ENCODE results near the gene SPAG9. TPM values are rescaled to one million over a fixed set of nuclear protein-coding genes. Genes with fewer than 3 reads are reported as not detected.

The SPAG9 gene
- total and polyA plus RNA-seq, 10 donors, result 10.7 to 94.6 (median 78.3) TPM

DNA sequence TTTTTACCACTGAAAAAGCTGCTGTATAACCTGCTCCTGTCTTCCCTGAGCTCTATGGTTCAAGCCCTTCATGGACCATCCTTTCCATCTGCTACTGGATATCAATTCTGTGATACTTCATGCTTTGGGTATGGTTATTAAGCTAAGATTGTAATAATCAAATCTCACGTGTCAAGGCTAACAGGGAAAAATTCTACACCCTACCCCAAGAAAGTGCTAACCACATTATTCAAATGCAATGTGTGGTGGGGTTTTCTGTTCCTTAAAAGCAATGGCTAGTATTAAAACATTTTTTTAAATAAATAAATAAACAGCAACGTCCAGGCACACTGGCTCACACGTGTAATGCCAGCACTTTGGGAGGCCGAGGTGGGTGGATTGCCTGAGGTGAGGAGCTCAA, 65.9 kb downstream of the SPAG9 start:
- Histone ChIP-seq H3K36me3 (peaks cover 0 to 9% (median 0%) of the 10 kb centered on the region in 6 donors), H3K4me3 (no peak overlapping the region), H3K9me3 (no peaks in the 10 kb centered on the region), H3K4me1 (peaks cover 3 to 77% (median 45%) of the 10 kb centered on the region in 6 donors), H3K27ac (no peak overlapping the region), H3K27me3 (replicated peaks in 1 of 7) (no peaks in the 10 kb centered on the region)
- DNase-seq, result no peak
- intact Hi-C loops (cut with DNase I; ENCODE audit: low total_unique reads), result loop anchor here (5.0 kb wide), 1 partner anchor 52 kb away; no protein-coding TSS in a partner anchor
- TF ChIP-seq, protein P1, sequence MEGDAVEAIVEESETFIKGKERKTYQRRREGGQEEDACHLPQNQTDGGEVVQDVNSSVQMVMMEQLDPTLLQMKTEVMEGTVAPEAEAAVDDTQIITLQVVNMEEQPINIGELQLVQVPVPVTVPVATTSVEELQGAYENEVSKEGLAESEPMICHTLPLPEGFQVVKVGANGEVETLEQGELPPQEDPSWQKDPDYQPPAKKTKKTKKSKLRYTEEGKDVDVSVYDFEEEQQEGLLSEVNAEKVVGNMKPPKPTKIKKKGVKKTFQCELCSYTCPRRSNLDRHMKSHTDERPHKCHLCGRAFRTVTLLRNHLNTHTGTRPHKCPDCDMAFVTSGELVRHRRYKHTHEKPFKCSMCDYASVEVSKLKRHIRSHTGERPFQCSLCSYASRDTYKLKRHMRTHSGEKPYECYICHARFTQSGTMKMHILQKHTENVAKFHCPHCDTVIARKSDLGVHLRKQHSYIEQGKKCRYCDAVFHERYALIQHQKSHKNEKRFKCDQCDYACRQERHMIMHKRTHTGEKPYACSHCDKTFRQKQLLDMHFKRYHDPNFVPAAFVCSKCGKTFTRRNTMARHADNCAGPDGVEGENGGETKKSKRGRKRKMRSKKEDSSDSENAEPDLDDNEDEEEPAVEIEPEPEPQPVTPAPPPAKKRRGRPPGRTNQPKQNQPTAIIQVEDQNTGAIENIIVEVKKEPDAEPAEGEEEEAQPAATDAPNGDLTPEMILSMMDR (IDR thresholded peaks at IDR 0.05 in 8 of 11, conservative IDR thresholded peaks at IDR 0.05 in 3 of 11), result no peak
- TF ChIP-seq POLR2AphosphoS5 (IDR thresholded peaks at IDR 0.05), result no peak
- no peak for TF ChIP-seq POLR2A (IDR thresholded peaks at IDR 0.05)
- WGBS, 5 donors, result 83 to 86% (median 85%) methylated on average over 4 of the region's 4 CpGs

GRCh38 chr17:51052235-51052634, 68.4 kb downstream of the SPAG9 start:
- Histone ChIP-seq H3K4me3 (no peak overlapping the region), H3K36me3 (peaks cover 0 to 9% (median 0%) of the 10 kb centered on the region in 6 donors), H3K27ac (no peak overlapping the region), H3K4me1 (peaks cover 6 to 95% (median 60%) of the 10 kb centered on the region in 6 donors), H3K27me3 (replicated peaks in 1 of 7) (no peaks in the 10 kb centered on the region), H3K9me3 (no peaks in the 10 kb centered on the region)
- intact Hi-C loops (cut with DNase I; ENCODE audit: low total_unique reads), result no loop called here
- DNase-seq, result no peak
- WGBS, 5 donors, result 83 to 89% (median 87%) methylated on average over 3 of the region's 3 CpGs
- no peak for TF ChIP-seq POLR2A (IDR thresholded peaks at IDR 0.05)
- TF ChIP-seq, protein P1 (IDR thresholded peaks at IDR 0.05 in 8 of 11, conservative IDR thresholded peaks at IDR 0.05 in 3 of 11), result no peak
- no peak for TF ChIP-seq POLR2AphosphoS5 (IDR thresholded peaks at IDR 0.05)

GRCh38 chr17:51050291-51051033, 70.2 kb downstream of the SPAG9 start:
- no peak overlapping the region for H3K27ac ChIP-seq
- 51 to 65% (median 61%) methylated on average over 3 of the region's 3 CpGs for WGBS, 5 donors
- TF ChIP-seq, protein P1 (IDR thresholded peaks at IDR 0.05 in 8 of 11, conservative IDR thresholded peaks at IDR 0.05 in 3 of 11), result no peak
- TF ChIP-seq POLR2AphosphoS5 (IDR thresholded peaks at IDR 0.05) (no peak), POLR2A (IDR thresholded peaks at IDR 0.05) (no peak)
- H3K4me3 ChIP-seq, result no peak overlapping the region
- intact Hi-C loops (cut with DNase I; ENCODE audit: low total_unique reads), result no loop called here
- H3K36me3 ChIP-seq, result peaks cover 0 to 17% (median 0%) of the 10 kb centered on the region in 6 donors
- no peak for DNase-seq
- no peaks in the 10 kb centered on the region for H3K9me3 ChIP-seq
- H3K4me1 ChIP-seq, result peaks cover 3 to 82% (median 51%) of the 10 kb centered on the region in 6 donors
- no peaks in the 10 kb centered on the region for H3K27me3 ChIP-seq (replicated peaks in 1 of 7)
